Upper lobe of left lung (tissue), 6 donors: ENCODE data around the gene CMTM1. TPM values are rescaled to one million over a fixed set of nuclear protein-coding genes. Genes with fewer than 3 reads are reported as not detected.
"Not testable (repeated sequence)": the region's sequence is repeated elsewhere in the genome, so short reads cannot be mapped to it uniquely, and the experiment has no call there.

Experiments
- ATAC-seq, 2 donors: fragments of 200-7000 bp; cut with Tn5 transposase; one replicate each; pipeline ENCODE4 v1.9.1; 2022; ENCODE audit warnings: mild to moderate bottlenecking in 2 of 2, moderate library complexity in 2 of 2; ENCODE audit not compliant: low FRiP score in 2 of 2
- DNase-seq, 2 donors: peaks; one replicate each; pipeline ENCODE4 v3.0.0-alpha.2; 2019 to 2020
- H3K27ac ChIP-seq, 4 donors: fragments of 200-600 bp; sonication (generic); one replicate each; pipeline ENCODE4 v1.5.1; 2016 to 2019
- H3K27me3 ChIP-seq, 4 donors: fragments of 200-600 bp; sonication (generic); one replicate each; pipeline ENCODE4 v1.5.1; 2017 to 2019
- H3K36me3 ChIP-seq, 4 donors: fragments of 200-600 bp; sonication (generic); one replicate each; pipeline ENCODE4 v1.5.1; 2016 to 2019
- H3K4me1 ChIP-seq, 4 donors: fragments of 200-600 bp; sonication (generic); one replicate each; pipeline ENCODE4 v1.5.1; 2018 to 2019
- H3K4me3 ChIP-seq, 4 donors: fragments of 200-600 bp; sonication (generic); one replicate each; pipeline ENCODE4 v1.5.1; 2017 to 2019; ENCODE audit warnings: mild to moderate bottlenecking in 2 of 4, moderate library complexity in 1 of 4
- H3K9me3 ChIP-seq, 4 donors: fragments of 200-600 bp; sonication (generic); one replicate each; pipeline ENCODE4 v1.5.1; 2018 to 2019
- CTCF ChIP-seq, 6 experiments: fragments of 450-650 bp in 4 of 6; fragments of 200-600 bp in 2 of 6; sonication (generic) in 2 of 6; IDR thresholded peaks; one replicate each; pipeline ENCODE4 v1.5.1; 2016 to 2019; ENCODE audit warnings: antibody characterized with exemption in 6 of 6
- EP300 ChIP-seq, 4 donors: sonication (generic); formaldehyde crosslinking; IDR thresholded peaks; one replicate each; pipeline ENCODE4 v1.5.1; 2017; ENCODE audit warnings: antibody characterized with exemption in 4 of 4, control low read depth in 2 of 4
- POLR2A ChIP-seq, 4 donors: fragments of 450-650 bp; IDR thresholded peaks; one replicate each; pipeline ENCODE4 v1.5.1; 2016 to 2017; ENCODE audit warnings: antibody characterized with exemption in 4 of 4, mild to moderate bottlenecking in 2 of 4
- POLR2AphosphoS5 ChIP-seq, 2 donors: sonication (generic); formaldehyde crosslinking; IDR thresholded peaks; one replicate each; pipeline ENCODE4 v1.5.1; 2017; ENCODE audit warnings: antibody characterized with exemption in 2 of 2
- WGBS, 2 donors: methylation state at CpG; one replicate each; pipeline ENCODE4 v1.1.5; 2017 to 2018; 5-methylcytosine and 5-hydroxymethylcytosine counted together
- total RNA-seq, 6 donors: library from RNA; depleted of rRNA in 4 of 6; stranded (reverse); fragments of >200 nt in 4 of 6; gene quantifications; one replicate each; pipeline versions ENCODE4 v1.1.0 to v1.2.1, GENCODE V29; 2016 to 2021
- donor health status: DM: no; HTN: no; CAD: no; lungs with moderate emphysema.
- donor health status: DM: no; HTN: yes; CAD: no; lungs with severe emphysema.

Gene CMTM1
- total RNA-seq, 6 donors from 2014 or later, result 0.61 to 9.5 (median 2.6) TPM; not detected in 2

- DNase-seq (no peak), ATAC-seq (no peak)
- H3K4me1 ChIP-seq, result peaks cover 0 to 4% (median 1%) of the 10 kb centered on the region in 4 donors
- 93 to 95% methylated on average over 3 of the region's 3 CpGs for WGBS, 2 donors
- peaks cover 0 to 79% (median 21%) of the 10 kb centered on the region in 4 donors for H3K36me3 ChIP-seq
- peak overlapping the region in 1 of 4 donors; percentile 5 for H3K27ac ChIP-seq
- no peak for TF ChIP-seq EP300 (IDR thresholded peaks at IDR 0.05)
- TF ChIP-seq POLR2AphosphoS5 (IDR thresholded peaks at IDR 0.05), result no peak
- no peak for TF ChIP-seq POLR2A (IDR thresholded peaks at IDR 0.05)
- TF ChIP-seq CTCF (IDR thresholded peaks at IDR 0.05), result no peak
- no peaks in the 10 kb centered on the region for H3K27me3 ChIP-seq
- no peak overlapping the region for H3K4me3 ChIP-seq
- H3K9me3 ChIP-seq, result no peaks in the 10 kb centered on the region
Observed at GRCh38 chr16:66561381-66562080, 4.7 kb upstream of the CMTM1 start.

- Histone ChIP-seq H3K27me3 (no peaks in the 10 kb centered on the region), H3K4me1 (peaks cover 0 to 4% (median 1%) of the 10 kb centered on the region in 4 donors), H3K4me3 (no peak overlapping the region), H3K9me3 (no peaks in the 10 kb centered on the region), H3K36me3 (peaks cover 0 to 80% (median 29%) of the 10 kb centered on the region in 4 donors), H3K27ac (no peak overlapping the region)
- ATAC-seq (no peak), DNase-seq (no peak)
- TF ChIP-seq EP300 (IDR thresholded peaks at IDR 0.05), result no peak
- TF ChIP-seq POLR2A (IDR thresholded peaks at IDR 0.05), result no peak
- no peak for TF ChIP-seq POLR2AphosphoS5 (IDR thresholded peaks at IDR 0.05)
- no peak for TF ChIP-seq CTCF (IDR thresholded peaks at IDR 0.05)
- 73 to 88% methylated on average over 1 of the region's 1 CpG for WGBS, 2 donors
Observed at GRCh38 chr16:66562409-66562808, 3.8 kb upstream of the CMTM1 start.

- no peak for TF ChIP-seq CTCF (IDR thresholded peaks at IDR 0.05)
- no peak for TF ChIP-seq POLR2A (IDR thresholded peaks at IDR 0.05)
- H3K4me1 ChIP-seq, result peaks cover 0 to 4% (median 1%) of the 10 kb centered on the region in 4 donors
Observed at GRCh38 chr16:66562986-66563385, 3.3 kb upstream of the CMTM1 start.

GRCh38 chr16:66563574-66564334 lies 2.5 kb upstream of the CMTM1 start:
- no peak for TF ChIP-seq EP300 (IDR thresholded peaks at IDR 0.05)
- no peak for TF ChIP-seq POLR2AphosphoS5 (IDR thresholded peaks at IDR 0.05)
- no peak for TF ChIP-seq POLR2A (IDR thresholded peaks at IDR 0.05)
- no peak for TF ChIP-seq CTCF (IDR thresholded peaks at IDR 0.05)
- H3K4me1 ChIP-seq, result peaks cover 0 to 4% (median 1%) of the 10 kb centered on the region in 4 donors
- peaks cover 0 to 67% (median 28%) of the 10 kb centered on the region in 4 donors for H3K36me3 ChIP-seq
- no peaks in the 10 kb centered on the region for H3K27me3 ChIP-seq
- peak overlapping the region in 1 of 4 donors; percentile 3 for H3K27ac ChIP-seq
- H3K4me3 ChIP-seq, result no peak overlapping the region
- H3K9me3 ChIP-seq, result no peaks in the 10 kb centered on the region
- ATAC-seq (no peak), DNase-seq (no peak)
- WGBS, 2 donors, result 93 to 94% methylated on average over 2 of the region's 2 CpGs

More at GRCh38 chr16:66562986-66563385, 3.3 kb upstream of the CMTM1 start:
- no peaks in the 10 kb centered on the region for H3K9me3 ChIP-seq
- WGBS, 2 donors, result 76 to 91% methylated on average over 2 of the region's 2 CpGs
- no peak for ATAC-seq
- peak overlapping the region in 1 of 4 donors; percentile 3 for H3K27ac ChIP-seq
- peaks cover 0 to 74% (median 29%) of the 10 kb centered on the region in 4 donors for H3K36me3 ChIP-seq
- no peaks in the 10 kb centered on the region for H3K27me3 ChIP-seq
- DNase-seq, result no peak
- H3K4me3 ChIP-seq, result no peak overlapping the region

- ATAC-seq, H3K9me3 ChIP-seq, H3K4me3 ChIP-seq, H3K4me1 ChIP-seq, DNase-seq, H3K27ac ChIP-seq, H3K27me3 ChIP-seq: not testable (repeated sequence)
- WGBS, 2 donors, result 93 to 98% methylated on average over 3 of the region's 3 CpGs
- H3K36me3 ChIP-seq, result peaks cover 0 to 42% (median 22%) of the 10 kb centered on the region in 4 donors
Observed at GRCh38 chr16:66567270-66567669, 1.0 kb downstream of the CMTM1 start.
